Measurements from ENCODE around the gene HBQ1.
"Not testable (repeated sequence)": the region's sequence is repeated elsewhere in the genome, so short reads cannot be mapped to it uniquely, and the experiment has no call there.

HBQ1 gene

DNA sequence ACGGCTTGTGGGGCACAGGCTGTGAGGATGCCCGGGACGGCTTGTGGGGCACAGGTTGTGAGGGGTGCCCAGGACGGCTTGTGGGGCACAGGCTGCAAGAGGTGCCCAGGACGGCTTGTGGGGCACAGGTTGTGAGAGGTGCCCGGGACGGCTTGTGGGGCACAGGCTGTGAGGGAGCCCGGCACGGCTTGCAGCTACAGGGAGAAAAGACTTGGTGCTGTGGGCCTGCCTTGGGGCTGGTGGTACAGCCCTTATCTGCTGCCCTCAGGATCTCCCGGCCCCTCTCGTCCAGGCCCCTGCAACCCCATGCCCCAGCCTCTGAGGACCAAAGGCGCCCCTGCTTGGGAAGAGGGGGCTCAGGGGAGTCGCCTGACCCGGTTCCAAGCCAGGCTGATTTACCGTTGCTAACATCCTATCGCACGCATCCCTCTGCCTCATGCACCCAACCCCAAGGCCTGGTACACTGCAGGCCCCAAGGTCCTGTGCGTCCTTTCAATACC lies 19.5 kb upstream of the HBQ1 start:
- peaks cover 3% of the 10 kb centered on the region for H3K4me1 ChIP-seq (ENCODE audit: control insufficient read depth, insufficient read depth, low read length, poor library complexity, severe bottlenecking)
- 76 to 77% methylated on average over 5 to 13 of the region's 18 CpGs for WGBS, 2 experiments (ENCODE audit: insufficient coverage in 2 of 2)
- H3K36me3 ChIP-seq (ENCODE audit: control insufficient read depth, insufficient read depth, low read length) = no peaks in the 10 kb centered on the region
- H3K4me3 ChIP-seq (ENCODE audit: extremely low read depth, insufficient read depth, low read length, poor library complexity, severe bottlenecking) = no peak overlapping the region
- no peaks in the 10 kb centered on the region for H3K9me3 ChIP-seq (ENCODE audit: control insufficient read depth, low read length)
- no peak overlapping the region for H3K27ac ChIP-seq (ENCODE audit: low read depth, low read length, severe bottlenecking)

DNA sequence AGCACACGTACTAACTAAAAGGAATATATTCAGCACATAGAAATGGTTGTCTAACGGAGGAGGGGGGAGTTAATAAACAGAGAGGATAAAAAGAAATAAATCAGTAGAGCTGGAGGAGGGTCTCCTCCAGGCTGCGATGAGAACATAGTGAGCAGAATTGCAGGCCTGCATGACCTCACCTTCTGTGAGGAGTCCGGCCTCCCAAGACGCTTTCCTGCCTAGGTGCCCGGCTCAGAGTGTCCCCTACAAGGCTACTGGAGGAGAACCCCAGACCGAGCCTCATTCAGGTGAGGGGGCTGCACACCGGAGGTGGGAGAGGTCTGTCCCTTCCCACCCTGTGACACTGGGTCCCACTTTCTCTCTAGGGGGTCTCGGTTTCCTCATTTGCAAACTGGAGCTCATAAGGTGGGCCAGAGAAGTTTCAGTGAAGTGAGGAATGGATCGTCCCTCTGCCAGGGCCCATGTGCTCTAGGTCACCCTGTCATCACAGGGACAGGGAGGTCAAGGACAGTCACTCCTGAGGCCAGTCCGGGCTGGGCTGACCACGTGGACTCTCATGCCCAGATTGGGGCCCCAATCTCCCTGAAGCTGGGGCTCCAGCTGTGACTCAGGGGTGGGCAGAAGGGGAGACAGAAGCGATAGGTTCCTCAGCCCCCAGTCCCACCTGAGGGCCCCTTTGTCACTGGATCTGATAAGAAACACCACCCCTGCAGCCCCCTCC lies 17.8 kb upstream of the HBQ1 start:
- peaks cover 11% of the 10 kb centered on the region for H3K4me1 ChIP-seq (ENCODE audit: control insufficient read depth, insufficient read depth, low read length, poor library complexity, severe bottlenecking)
- no peaks in the 10 kb centered on the region for H3K9me3 ChIP-seq (ENCODE audit: control insufficient read depth, low read length)
- WGBS, 2 experiments (ENCODE audit: insufficient coverage in 2 of 2) = 85 to 90% methylated on average over 8 to 10 of the region's 13 CpGs
- no peaks in the 10 kb centered on the region for H3K36me3 ChIP-seq (ENCODE audit: control insufficient read depth, insufficient read depth, low read length)
- H3K27ac ChIP-seq (ENCODE audit: low read depth, low read length, severe bottlenecking) = no peak overlapping the region
- H3K4me3 ChIP-seq (ENCODE audit: extremely low read depth, insufficient read depth, low read length, poor library complexity, severe bottlenecking) = no peak overlapping the region

DNA sequence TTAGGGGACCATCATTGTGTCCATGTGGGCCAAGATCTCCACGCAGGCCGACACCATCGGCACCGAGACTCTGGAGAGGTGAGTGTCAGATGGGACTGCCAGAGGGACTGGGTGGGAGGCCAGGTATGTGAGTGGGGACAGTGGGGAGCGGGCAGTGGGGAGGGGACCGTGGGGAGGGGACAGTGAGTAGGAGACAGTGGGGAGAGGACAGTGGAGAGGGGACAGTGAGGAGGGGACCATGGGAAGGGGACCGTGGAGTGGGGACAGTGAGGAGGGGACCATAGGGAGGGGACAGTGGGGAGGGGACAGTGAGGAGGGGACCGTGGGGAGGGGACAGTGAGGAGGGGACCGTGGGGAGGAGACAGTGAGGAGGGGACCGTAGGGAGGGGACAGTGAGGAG lies 17.1 kb upstream of the HBQ1 start:
- 100% methylated on average over 2 of the region's 10 CpGs; no CpG with 5 or more reads in 1 of the 2 experiments for WGBS, 2 experiments (ENCODE audit: insufficient coverage in 2 of 2)
- not testable (repeated sequence) for H3K36me3 ChIP-seq (ENCODE audit: control insufficient read depth, insufficient read depth, low read length); H3K9me3 ChIP-seq (ENCODE audit: control insufficient read depth, low read length); H3K27ac ChIP-seq (ENCODE audit: low read depth, low read length, severe bottlenecking); H3K4me3 ChIP-seq (ENCODE audit: extremely low read depth, insufficient read depth, low read length, poor library complexity, severe bottlenecking)
- peaks cover 11% of the 10 kb centered on the region for H3K4me1 ChIP-seq (ENCODE audit: control insufficient read depth, insufficient read depth, low read length, poor library complexity, severe bottlenecking)

DNA sequence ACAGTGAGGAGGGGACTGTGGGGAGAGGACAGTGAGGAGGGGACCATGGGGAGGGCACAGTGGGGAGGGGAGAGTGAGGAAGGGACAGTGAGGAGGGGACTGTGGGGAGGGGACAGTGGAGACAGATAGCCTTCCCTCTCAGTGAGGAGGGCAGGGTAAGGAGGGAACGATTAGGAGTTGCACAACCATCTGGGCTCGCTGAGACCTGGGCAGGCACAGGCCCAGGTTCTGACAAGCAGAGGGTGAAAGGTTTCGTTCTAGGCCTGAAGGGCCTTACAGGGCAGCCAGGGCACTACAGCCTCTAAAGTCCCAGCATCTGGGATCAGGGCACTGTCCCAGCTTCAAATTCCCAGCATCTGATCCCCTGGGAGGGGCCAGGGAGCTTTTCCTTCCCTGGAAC lies 16.6 kb upstream of the HBQ1 start:
- WGBS, 2 experiments (ENCODE audit: insufficient coverage in 2 of 2) = no CpG with 5 or more reads among the region's 3 CpGs

DNA sequence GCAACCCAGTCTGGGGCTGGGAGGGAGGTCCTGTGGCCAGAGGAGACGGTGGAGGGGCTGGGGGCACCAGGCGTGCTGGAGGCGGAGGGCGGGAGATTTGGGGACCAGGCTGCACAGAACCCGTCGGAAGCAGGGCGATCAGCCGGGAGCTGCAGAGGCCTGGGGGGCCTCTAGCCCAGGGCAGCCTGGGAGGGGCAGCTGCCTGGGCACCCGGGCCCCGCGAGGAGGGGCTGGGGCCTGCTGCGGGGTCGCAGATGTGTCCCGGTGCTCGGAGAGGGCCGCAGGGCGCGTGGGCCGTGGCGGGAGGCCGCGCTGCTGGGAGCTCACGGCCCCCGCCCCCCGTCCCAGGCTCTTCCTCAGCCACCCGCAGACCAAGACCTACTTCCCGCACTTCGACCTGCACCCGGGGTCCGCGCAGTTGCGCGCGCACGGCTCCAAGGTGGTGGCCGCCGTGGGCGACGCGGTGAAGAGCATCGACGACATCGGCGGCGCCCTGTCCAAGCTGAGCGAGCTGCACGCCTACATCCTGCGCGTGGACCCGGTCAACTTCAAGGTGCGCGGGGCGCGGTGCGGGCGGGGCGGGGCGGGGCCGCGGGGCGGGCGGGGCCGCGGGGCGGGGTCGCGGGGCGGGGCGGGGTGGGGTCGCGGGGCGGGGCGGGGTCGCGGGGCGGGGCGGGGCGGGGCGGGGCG lies 16.0 kb upstream of the HBQ1 start:
- H3K27ac ChIP-seq (ENCODE audit: low read depth, low read length, severe bottlenecking); H3K9me3 ChIP-seq (ENCODE audit: control insufficient read depth, low read length); H3K36me3 ChIP-seq (ENCODE audit: control insufficient read depth, insufficient read depth, low read length); H3K4me3 ChIP-seq (ENCODE audit: extremely low read depth, insufficient read depth, low read length, poor library complexity, severe bottlenecking): not testable (repeated sequence)
- WGBS, 2 experiments (ENCODE audit: insufficient coverage in 2 of 2) = no CpG with 5 or more reads among the region's 80 CpGs
- peaks cover 11% of the 10 kb centered on the region for H3K4me1 ChIP-seq (ENCODE audit: control insufficient read depth, insufficient read depth, low read length, poor library complexity, severe bottlenecking)

More for the DNA sequence above, 16.6 kb upstream of the HBQ1 start:
- peaks cover 11% of the 10 kb centered on the region for H3K4me1 ChIP-seq (ENCODE audit: control insufficient read depth, insufficient read depth, low read length, poor library complexity, severe bottlenecking)
- H3K27ac ChIP-seq (ENCODE audit: low read depth, low read length, severe bottlenecking); H3K4me3 ChIP-seq (ENCODE audit: extremely low read depth, insufficient read depth, low read length, poor library complexity, severe bottlenecking); H3K9me3 ChIP-seq (ENCODE audit: control insufficient read depth, low read length); H3K36me3 ChIP-seq (ENCODE audit: control insufficient read depth, insufficient read depth, low read length): not testable (repeated sequence)

DNA sequence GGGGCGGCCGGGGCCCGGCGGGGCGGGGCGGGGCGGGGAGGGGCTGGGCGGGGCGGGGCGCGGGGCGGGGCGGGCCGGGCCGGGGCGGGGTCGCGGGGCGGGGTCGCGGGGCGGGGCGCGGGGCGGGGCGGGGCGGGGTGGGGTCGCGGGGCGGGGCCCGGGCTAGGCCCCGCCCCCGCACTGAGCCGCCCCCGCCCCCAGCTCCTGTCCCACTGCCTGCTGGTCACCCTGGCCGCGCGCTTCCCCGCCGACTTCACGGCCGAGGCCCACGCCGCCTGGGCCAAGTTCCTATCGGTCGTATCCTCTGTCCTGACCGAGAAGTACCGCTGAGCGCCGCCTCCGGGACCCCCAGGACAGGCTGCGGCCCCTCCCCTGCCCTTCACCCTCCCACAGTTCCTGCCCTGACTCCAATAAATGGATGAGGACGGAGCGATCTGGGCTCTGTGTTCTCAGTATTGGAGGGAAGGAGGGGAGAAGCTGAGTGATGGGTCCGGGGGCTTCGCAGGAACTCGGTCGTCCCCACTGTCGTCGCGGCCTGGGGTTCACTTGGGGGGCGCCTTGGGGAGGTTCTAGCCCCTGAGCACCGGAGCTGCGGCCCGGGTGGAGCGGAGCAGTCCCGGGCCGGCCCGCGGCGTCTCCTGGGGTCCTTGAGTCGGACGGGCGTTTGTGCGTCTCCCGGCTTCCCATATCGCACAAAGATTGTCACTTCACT lies 15.3 kb upstream of the HBQ1 start:
- H3K4me3 ChIP-seq (ENCODE audit: extremely low read depth, insufficient read depth, low read length, poor library complexity, severe bottlenecking) = no peak overlapping the region
- 2 to 4% methylated on average over 32 to 33 of the region's 77 CpGs for WGBS, 2 experiments (ENCODE audit: insufficient coverage in 2 of 2)
- H3K4me1 ChIP-seq (ENCODE audit: control insufficient read depth, insufficient read depth, low read length, poor library complexity, severe bottlenecking) = peaks cover 11% of the 10 kb centered on the region
- no peaks in the 10 kb centered on the region for H3K9me3 ChIP-seq (ENCODE audit: control insufficient read depth, low read length)
- H3K27ac ChIP-seq (ENCODE audit: low read depth, low read length, severe bottlenecking) = no peak overlapping the region
- no peaks in the 10 kb centered on the region for H3K36me3 ChIP-seq (ENCODE audit: control insufficient read depth, insufficient read depth, low read length)

DNA sequence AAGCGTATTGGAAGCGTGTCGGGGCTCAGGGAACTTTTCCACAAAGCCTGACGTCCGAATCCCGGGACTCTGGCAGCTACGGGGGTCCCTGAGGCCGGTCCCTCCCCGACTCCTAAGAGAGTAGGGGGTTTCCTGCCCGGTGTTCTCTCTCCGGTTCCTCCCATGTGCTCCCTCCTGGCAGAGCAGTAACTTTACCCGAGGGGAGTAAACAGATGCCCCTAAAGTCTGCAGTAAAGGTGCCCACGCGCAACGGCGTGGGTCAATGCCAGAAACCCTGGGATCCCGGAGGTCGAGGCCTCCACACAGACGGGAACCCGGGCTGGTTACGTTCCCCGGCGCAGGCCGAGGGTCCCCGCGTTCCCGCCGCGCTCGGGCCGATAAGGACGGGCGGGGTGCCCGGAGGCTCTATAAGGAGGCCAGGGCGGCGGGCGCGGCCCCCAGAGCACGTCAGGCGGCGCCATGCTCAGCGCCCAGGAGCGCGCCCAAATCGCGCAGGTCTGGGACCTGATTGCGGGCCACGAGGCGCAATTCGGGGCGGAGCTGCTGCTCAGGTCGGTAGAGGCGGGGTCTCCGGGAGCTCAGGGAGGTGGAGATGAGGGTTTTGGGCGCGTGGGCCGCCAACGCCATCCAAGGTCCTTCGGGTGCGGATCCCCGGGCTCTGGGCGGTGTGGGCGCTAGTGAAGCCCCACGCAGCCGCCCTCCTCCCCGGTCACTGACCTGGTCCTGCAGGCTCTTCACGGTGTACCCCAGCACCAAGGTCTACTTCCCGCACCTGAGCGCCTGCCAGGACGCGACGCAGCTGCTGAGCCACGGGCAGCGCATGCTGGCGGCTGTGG lies 14.5 kb upstream of the HBQ1 start, which contains the start of gene HBM:
Gene HBM (plus strand): TSS at position 440 of the 836 bp plus-strand sequence. CDS start 20 bp downstream, at position 460.
- no peak within 1 kb of the TSS for H3K27ac ChIP-seq (ENCODE audit: low read depth, low read length, severe bottlenecking)
- H3K4me3 ChIP-seq (ENCODE audit: extremely low read depth, insufficient read depth, low read length, poor library complexity, severe bottlenecking) = no peak within 1 kb of the TSS
- H3K4me1 ChIP-seq (ENCODE audit: control insufficient read depth, insufficient read depth, low read length, poor library complexity, severe bottlenecking) = peaks cover 11% of the 10 kb centered on the region
- WGBS, 2 experiments (ENCODE audit: insufficient coverage in 2 of 2) = 5 to 6% methylated on average over 58 to 68 of the region's 75 CpGs
- H3K36me3 ChIP-seq (ENCODE audit: control insufficient read depth, insufficient read depth, low read length) = no peaks in the 10 kb centered on the region
- no peaks in the 10 kb centered on the region for H3K9me3 ChIP-seq (ENCODE audit: control insufficient read depth, low read length)

DNA sequence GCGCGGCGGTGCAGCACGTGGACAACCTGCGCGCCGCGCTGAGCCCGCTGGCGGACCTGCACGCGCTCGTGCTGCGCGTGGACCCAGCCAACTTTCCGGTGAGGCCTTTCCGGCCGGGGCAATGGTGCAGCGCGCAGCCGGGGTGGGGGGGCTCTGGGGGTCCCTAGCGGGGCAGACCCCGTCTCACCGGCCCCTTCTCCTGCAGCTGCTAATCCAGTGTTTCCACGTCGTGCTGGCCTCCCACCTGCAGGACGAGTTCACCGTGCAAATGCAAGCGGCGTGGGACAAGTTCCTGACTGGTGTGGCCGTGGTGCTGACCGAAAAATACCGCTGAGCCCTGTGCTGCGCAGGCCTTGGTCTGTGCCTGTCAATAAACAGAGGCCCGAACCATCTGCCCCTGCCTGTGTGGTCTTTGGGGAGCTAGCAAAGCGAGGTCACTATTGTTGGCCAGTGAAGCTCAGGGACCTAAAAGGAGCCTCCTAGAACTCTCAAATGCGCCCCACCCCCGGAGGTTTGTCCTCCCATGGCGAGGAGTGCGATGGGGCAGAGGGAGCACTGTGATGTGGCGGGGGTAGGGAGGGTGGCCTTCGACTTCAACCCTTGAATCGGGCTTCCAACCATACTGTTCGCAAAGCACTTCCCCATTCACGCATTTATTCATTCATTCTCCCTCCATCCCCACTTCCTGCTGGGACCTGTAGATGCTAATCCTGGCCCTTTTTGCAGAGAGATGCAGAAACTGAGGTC lies 13.7 kb upstream of the HBQ1 start:
- Histone ChIP-seq H3K9me3 (ENCODE audit: control insufficient read depth, low read length) (no peaks in the 10 kb centered on the region), H3K4me1 (ENCODE audit: control insufficient read depth, insufficient read depth, low read length, poor library complexity, severe bottlenecking) (peaks cover 11% of the 10 kb centered on the region), H3K27ac (ENCODE audit: low read depth, low read length, severe bottlenecking) (no peak overlapping the region), H3K36me3 (ENCODE audit: control insufficient read depth, insufficient read depth, low read length) (no peaks in the 10 kb centered on the region), H3K4me3 (ENCODE audit: extremely low read depth, insufficient read depth, low read length, poor library complexity, severe bottlenecking) (no peak overlapping the region)
- WGBS, 2 experiments (ENCODE audit: insufficient coverage in 2 of 2) = 10 to 14% methylated on average over 21 to 39 of the region's 45 CpGs

DNA sequence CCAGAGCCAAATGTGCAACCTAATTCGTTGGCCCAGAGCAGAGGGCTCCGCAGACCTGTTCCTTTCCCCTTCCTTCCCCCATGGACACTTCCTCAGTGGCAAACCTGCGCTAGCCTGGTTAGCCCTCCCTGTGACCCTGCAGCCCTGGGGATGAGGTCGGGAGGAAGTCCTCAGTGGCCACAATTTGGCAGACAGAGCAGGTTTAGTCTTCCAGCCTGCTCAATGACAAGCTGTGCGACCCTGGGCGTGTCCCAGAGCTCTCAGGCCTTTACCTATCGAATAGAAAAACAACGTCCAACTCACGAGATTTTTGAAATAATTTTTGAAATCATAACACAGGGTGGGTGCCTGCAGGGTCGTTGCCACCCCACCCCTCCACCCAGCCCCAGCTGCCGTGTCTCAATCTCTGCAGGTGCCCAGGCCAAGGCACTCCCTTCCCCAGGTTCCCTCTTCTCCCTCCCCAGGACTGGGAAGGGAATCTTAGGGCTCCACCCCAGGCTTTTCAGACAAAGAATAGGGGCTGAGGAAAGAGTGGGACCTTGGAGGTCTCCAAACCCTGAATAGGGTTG lies 13.1 kb upstream of the HBQ1 start:
- Histone ChIP-seq H3K9me3 (ENCODE audit: control insufficient read depth, low read length) (no peaks in the 10 kb centered on the region), H3K36me3 (ENCODE audit: control insufficient read depth, insufficient read depth, low read length) (no peaks in the 10 kb centered on the region), H3K4me3 (ENCODE audit: extremely low read depth, insufficient read depth, low read length, poor library complexity, severe bottlenecking) (no peak overlapping the region), H3K4me1 (ENCODE audit: control insufficient read depth, insufficient read depth, low read length, poor library complexity, severe bottlenecking) (peaks cover 11% of the 10 kb centered on the region), H3K27ac (ENCODE audit: low read depth, low read length, severe bottlenecking) (no peak overlapping the region)
- WGBS, 2 experiments (ENCODE audit: insufficient coverage in 2 of 2) = 21 to 36% methylated on average over 10 to 11 of the region's 11 CpGs

Measured in mesodermal cell (in vitro differentiated cells).